Measurements from ENCODE around the gene WNK3.
A peak's percentile ranks its signal among the peaks of the same experiment; 100 is the strongest.
"Not testable (repeated sequence)": the region's sequence is repeated elsewhere in the genome, so short reads cannot be mapped to it uniquely, and the experiment has no call there.

WNK3 gene

DNA sequence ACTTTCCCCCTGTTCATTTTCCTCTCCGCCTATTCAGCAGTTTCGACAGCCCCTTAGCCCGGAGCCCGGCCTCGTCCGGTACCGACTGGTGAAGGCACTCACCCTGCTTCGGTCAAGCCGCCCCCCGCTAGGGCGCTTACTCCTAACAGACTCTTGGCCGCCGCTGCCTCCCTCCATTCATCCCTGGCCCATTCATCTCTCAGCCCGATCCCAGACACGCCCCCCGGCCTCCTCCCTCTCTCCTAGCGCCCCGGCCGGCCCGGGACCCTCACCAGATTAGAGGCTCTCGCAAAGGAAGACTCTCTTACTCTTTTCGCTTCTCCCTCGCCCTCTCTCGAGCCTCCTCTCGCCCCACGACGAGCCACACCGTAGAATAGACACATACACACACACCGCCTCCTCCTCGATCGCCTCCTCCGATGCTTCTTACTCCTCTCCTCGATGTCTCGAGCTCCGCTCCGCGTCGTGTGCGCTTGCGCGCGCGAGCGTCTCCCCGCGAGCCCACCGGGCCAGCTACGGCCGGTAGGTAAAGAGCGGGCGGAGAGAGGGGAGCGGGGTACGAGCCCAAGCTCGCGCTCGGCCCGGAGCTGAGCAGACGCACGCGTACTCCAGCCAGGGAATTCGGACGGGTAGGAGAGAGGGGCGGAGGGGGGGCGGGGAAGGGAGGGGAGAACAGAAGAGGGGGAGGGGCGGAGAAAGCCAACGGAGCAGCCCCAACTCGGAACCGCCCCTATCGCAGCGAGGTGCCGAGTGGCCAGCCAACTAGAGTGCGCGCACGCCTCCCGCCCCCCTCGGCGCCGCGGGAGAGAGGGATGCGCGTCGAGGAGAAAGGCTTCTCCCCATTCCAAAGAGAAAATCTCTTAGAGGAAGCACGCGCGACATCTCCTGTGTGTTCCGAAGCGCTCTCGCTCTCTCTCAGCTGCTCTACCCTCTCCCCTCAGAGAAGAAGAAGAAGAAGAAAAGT is at the start of gene WNK3:
Gene WNK3 (minus strand): TSS at position 633 of the 964 bp plus-strand sequence.
- DNase-seq (ENCODE audit: low spot score): peak; percentile 25
- TF ChIP-seq, protein P1, sequence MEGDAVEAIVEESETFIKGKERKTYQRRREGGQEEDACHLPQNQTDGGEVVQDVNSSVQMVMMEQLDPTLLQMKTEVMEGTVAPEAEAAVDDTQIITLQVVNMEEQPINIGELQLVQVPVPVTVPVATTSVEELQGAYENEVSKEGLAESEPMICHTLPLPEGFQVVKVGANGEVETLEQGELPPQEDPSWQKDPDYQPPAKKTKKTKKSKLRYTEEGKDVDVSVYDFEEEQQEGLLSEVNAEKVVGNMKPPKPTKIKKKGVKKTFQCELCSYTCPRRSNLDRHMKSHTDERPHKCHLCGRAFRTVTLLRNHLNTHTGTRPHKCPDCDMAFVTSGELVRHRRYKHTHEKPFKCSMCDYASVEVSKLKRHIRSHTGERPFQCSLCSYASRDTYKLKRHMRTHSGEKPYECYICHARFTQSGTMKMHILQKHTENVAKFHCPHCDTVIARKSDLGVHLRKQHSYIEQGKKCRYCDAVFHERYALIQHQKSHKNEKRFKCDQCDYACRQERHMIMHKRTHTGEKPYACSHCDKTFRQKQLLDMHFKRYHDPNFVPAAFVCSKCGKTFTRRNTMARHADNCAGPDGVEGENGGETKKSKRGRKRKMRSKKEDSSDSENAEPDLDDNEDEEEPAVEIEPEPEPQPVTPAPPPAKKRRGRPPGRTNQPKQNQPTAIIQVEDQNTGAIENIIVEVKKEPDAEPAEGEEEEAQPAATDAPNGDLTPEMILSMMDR (IDR thresholded peaks at IDR 0.05; ENCODE audit: extremely low read depth, missing control alignments): no peak

GRCh38 chrX:54407266-54407665 is 49.4 kb upstream of the WNK3 start:
- TF ChIP-seq, protein P1 (IDR thresholded peaks at IDR 0.05; ENCODE audit: extremely low read depth, missing control alignments): no peak
- no peak for DNase-seq (ENCODE audit: low spot score)

- DNase-seq (ENCODE audit: low spot score): no peak
- TF ChIP-seq, protein P1 (IDR thresholded peaks at IDR 0.05; ENCODE audit: extremely low read depth, missing control alignments): no peak
Observed at GRCh38 chrX:54397113-54397512, 39.3 kb upstream of the WNK3 start.

- no peak for DNase-seq (ENCODE audit: low spot score)
- TF ChIP-seq, protein P1 (IDR thresholded peaks at IDR 0.05; ENCODE audit: extremely low read depth, missing control alignments): no peak
Observed at GRCh38 chrX:54386314-54386713, 28.5 kb upstream of the WNK3 start.

GRCh38 chrX:54384661-54385060 is 26.8 kb upstream of the WNK3 start:
- DNase-seq (ENCODE audit: low spot score): not testable (repeated sequence)

DNA sequence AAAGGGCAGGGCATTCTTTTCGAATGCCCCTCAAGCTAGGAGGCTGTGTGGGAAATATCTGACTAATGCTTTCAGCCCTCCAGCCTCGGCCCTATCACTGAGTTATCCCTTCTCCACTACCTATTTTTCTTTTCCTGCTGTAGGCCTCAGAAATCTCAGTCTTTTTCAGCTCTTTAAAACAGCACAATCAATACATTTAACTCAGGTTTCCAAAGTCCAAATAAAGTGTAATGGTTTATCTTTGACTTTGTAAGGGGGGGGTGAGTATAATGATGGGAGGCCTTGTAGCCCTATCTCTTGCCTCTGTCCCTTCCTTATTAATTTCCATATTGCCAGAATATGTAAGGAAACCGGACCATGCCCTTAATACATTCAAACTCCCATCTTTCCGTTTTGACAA is 1.6 kb upstream of the WNK3 start:
- DNase-seq (ENCODE audit: low spot score): no peak

GRCh38 chrX:54358424-54359211 is 772 bp upstream of the WNK3 start:
- TF ChIP-seq, protein P1 (IDR thresholded peaks at IDR 0.05; ENCODE audit: extremely low read depth, missing control alignments): no peak
- peak; percentile 44 for DNase-seq (ENCODE audit: low spot score)

More for the DNA sequence above, 1.6 kb upstream of the WNK3 start:
- TF ChIP-seq, protein P1 (IDR thresholded peaks at IDR 0.05; ENCODE audit: extremely low read depth, missing control alignments): no peak
